ENCODE data around the gene PGLYRP4. TPM values are rescaled to one million over a fixed set of nuclear protein-coding genes. Genes with fewer than 3 reads are reported as not detected.

Gene PGLYRP4
- 14.5 TPM for total RNA-seq

DNA sequence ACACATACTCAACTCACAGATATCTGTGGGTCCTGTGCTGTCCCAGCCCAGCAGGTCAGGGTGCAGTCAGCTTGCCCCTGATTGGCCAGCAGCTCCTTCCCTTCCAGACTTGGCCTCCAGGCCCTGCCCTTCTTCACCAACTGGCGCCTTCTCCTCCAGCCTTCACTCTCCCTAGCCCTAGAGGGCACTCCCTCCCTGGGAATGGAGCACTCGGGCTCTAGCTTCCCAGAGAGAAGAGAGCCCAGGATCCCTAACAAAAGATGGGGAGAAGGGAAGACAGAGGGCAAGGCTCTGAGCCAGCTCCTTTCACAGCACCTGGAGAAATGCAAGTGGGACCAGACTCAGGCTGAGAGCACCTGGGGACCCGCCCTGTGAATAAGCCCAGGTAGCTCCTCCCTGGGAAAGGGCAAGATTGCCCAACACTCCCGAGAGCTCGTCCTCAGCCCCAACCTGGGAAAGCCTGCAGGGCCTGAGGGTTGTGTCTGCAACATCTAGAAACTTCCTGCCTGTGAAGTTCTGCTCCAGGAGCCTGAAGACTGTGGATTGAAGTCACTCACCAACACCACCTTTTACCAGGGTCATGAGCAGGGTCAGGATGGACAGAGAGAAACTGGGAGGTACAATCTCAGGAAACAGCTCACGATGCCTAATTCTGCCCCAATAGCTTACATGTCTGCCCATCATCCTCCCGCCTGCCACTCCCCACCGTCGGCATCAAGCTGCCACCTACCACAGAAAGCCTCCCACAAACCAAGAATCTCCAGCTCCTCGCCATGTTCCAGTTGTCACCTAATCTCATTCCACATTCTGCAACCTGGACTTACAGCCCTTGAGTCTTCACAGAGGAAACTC, at the start of gene PGLYRP4:
PGLYRP4 (minus strand) TSS at position 331 of the 852 bp plus-strand sequence. CDS start 909 bp downstream, outside the sequence.
- peak; percentile 87 for ATAC-seq

GRCh38 chr1:153397924-153398651, 49.4 kb upstream of the PGLYRP4 start:
- no peak for ATAC-seq

GRCh38 chr1:153397051-153397923, 48.6 kb upstream of the PGLYRP4 start:
- no peak for ATAC-seq

GRCh38 chr1:153396461-153396860, 47.8 kb upstream of the PGLYRP4 start:
- no peak for ATAC-seq

GRCh38 chr1:153395776-153396175, 47.1 kb upstream of the PGLYRP4 start:
- ATAC-seq: no peak

DNA sequence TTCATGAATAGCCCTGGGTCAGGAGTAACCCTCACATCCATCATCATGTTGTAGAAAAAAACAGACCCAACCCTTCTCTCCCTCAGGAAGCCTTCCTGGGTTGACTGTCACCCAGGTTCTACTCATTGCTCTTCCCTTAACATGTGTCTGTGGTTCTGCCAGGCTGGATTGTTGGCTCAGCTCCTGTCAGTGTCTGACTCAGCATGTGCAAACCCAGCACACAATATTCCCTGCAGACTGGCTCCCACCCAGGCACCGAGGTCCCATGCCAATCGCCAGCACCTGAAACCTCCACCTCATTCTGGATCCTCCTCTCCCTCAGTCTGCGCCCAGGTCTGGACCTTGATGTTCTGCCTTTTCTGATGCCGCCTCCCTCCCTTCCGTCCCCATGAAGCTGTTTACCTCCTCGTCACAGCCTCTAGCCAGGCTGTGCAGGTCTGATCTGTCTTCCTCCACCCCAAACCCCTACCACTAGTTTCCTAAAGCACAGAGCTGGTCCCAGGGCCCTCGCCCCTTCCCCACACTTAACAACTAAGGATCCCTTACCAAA, 46.6 kb upstream of the PGLYRP4 start:
- peak; percentile 37 for ATAC-seq

GRCh38 chr1:153394391-153394790, 45.8 kb upstream of the PGLYRP4 start:
- no peak for ATAC-seq

- peak; percentile 70 for ATAC-seq
Measured at GRCh38 chr1:153393926-153394325, 45.3 kb upstream of the PGLYRP4 start.

DNA sequence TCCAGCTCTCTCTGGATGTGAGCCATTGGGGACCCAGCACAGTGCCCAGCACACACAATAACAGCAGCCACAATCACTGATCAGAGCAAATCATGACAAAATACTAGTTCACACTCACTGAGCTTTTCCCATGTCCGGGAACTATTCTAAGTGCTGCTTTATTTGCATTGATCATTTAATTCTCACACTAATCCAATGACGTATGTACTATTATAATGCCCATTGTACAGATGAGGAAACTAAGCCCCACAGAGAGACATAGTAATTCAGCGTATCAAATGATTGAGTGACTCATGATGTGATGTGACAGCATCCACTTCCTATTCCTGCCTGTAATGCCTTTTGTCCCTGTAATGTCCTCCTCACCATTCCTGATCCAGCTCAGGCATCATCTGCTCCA, 44.2 kb upstream of the PGLYRP4 start:
- peak; percentile 40 for ATAC-seq

DNA sequence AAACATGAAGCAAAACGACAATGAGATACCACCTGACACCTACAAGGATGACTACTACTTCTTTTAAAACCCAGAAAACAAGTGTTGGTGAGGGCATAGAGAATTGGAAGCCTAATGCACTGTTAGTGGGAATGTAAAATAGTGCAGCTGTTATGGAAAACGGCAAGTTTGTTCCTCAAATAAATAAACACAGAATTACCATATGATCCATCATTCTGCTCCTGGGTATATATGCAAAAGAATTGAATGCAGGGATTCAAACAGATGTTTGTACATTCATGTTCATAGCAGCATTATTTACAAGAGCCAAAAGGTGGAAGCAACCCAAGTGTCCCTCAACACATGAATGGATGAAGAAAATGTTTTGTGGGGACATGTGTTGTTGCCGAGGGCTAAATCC, 43.6 kb upstream of the PGLYRP4 start:
- ATAC-seq: no peak

DNA sequence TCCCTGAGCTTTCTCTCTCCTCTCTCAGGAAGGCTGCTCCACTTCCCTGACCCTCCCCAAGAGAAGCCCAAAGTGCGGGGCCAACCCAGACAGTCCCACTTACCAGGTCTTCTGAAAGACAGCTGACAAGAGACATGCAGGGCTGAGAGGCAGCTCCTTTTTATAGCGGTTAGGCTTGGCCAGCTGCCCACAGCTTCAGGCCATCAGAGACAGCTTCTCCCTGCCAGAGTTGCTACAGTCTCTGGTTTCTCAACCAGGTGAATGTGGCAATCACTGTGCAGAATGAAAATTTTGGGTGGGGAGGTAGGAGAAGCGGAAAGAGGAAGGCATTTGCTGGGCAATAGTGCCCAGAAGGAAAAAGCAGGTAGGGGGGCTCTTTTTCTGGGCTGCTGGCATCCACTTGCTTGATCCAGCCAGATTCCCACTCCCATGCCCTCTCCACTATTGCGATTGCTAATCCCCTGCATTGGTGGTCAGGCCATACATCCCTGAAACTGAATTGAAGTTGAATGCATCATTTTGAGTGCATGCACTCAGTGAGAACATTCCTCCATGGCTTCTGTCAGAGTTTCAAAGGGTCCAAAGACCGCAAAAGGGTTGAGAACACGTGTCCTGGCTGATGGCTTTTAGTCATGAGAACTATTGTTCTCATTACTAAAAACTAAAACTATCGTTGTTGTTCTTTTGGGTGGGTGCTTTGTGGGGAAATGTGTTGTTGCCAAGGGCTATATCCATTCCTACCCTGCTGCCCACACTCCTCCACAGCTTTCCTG, 42.5 kb upstream of the PGLYRP4 start, which contains the start of gene S100A8:
S100A8 (minus strand) TSS at position 136 of the 773 bp plus-strand sequence. CDS start 538 bp downstream, outside the sequence.
- ATAC-seq: peak; percentile 34

DNA sequence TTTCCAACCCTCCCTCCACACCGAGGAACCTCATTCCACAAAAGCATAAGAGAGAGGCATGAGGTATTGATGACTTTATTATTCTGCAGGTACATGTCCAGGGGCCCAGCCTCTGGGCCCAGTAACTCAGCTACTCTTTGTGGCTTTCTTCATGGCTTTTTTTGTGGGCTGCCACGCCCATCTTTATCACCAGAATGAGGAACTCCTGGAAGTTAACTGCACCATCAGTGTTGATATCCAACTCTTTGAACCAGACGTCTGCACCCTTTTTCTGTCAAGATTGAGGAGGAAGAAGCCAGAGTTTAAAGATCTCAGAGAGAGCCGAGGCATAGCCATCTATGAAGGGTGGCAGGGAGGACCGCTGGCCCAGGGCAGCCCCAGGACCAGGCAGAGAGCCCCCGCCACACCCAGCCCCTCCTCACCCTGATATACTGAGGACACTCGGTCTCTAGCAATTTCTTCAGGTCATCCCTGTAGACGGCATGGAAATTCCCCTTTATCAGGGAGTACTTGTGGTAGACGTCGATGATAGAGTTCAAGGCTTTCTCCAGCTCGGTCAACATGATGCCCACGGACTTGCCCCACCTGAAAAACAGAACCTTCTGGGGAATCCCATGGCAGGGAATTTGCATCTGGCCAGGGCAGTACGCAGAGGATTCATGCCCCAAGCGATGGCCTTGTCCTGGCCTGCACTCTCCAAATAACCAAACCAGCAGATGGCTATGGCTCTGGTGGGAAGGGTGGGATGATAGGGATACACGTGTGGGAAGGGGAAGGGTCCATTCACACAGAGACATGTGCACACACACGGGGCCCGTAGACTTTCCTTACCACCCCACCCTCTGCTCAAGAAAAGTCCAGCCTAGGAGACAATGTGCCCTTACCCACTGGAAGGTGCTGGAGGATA, 41.6 kb upstream of the PGLYRP4 start:
- ATAC-seq: no peak

GRCh38 chr1:153389401-153389800, 40.8 kb upstream of the PGLYRP4 start:
- ATAC-seq: peak; percentile 11

- ATAC-seq: no peak
Measured at GRCh38 chr1:153387785-153388184, 39.1 kb upstream of the PGLYRP4 start.

DNA sequence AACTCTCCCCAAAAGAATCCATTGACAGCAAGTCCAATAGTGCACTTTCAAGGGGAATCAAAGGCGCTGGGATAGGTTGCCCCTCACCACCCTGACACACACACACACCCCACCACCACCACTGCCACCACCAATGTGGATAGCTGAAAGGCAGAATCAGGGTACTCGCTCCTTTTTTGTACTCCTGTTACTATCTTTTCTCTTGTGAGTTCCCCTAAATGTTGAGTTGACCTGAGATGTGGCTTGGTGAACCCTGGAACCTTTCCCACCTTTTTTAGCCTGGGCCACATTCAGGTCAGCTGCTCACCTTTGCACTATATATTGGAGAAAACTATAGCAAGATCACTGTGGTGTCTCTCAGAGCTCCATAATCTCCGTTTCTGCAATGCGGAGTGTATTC, 38.4 kb upstream of the PGLYRP4 start:
- no peak for ATAC-seq

DNA sequence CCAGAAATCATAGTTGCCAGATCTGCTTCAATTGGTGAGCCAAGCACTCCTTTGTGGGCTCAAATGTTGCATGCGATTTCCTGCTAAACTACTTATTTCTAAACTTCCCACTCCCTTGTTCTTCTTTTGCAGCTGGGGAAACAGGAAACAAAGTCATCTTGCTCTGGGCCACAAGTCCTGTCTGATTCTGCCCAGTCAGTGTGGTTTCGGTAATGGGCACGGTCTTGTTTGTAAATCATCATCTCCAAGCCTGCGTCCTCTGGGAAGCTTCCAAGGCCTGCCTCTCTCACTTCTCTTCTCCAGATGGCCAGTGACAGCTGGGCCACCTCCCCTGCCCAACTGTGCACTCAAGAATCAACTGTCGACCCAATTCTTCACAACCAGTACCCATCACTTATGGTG, 37.9 kb upstream of the PGLYRP4 start:
- peak; percentile 55 for ATAC-seq

DNA sequence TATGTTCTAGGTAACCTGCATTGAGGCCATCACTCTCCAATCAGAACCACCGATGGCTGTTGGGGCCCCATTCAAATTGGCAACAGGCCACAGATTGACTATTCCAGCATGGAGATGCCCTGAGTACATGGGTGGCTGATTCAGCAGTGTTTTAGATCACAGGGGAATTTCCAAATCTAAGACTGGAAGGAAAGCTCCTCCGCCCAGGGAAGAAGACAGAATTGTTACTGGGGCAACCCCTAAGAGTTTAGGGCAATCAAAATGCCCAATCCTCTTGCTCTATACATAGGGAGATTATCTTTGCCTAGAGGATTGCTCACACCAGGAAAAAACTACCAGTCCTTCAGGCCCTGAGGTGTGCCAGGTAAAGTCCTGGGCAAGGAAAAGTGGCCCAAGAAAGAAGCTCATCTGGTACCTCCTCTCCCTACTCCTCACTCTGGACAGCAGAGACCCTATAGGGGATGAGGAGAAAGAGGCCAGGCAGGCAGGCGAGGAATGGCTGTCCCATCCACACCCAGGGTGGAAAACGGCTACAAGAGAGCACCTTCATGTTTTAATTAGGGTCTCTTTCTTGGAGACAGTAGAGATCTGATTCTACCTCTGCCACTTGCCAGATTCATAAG, 36.4 kb upstream of the PGLYRP4 start:
- ATAC-seq: peak; percentile 67

- ATAC-seq: no peak
Measured at GRCh38 chr1:153380711-153381110, 32.1 kb upstream of the PGLYRP4 start.

DNA sequence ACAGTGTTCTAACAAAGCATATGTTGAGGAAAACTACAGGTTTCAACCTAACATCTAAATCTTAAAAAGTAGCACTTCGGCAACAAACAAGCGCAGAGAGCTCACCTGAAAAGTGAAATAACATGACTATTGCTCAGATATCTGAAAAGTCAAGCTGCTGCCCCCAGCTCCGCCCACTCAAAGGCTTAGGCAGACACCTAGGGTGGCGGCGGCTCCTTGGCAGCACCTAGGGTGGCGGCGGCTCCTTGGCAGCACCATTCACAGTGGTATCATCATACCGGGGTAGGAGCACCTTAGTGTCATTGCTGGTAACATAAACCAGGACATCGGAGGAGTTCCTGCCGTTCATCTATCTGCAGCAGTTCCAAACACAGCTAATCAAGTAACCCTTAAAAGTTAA, 30.9 kb upstream of the PGLYRP4 start:
- no peak for ATAC-seq

GRCh38 chr1:153375511-153375910, 26.9 kb upstream of the PGLYRP4 start, which contains the start of gene S100A12:
Gene S100A12 (minus strand): TSS chr1:153375621. CDS start chr1:153374592, 1,029 bp downstream.
- ATAC-seq: peak; percentile 80

Data from esophagus mucosa (tissue), 1 donor.